GM18861 (cell line): ENCODE data around the gene CERS6.
"Not testable (repeated sequence)": the region's sequence is repeated elsewhere in the genome, so short reads cannot be mapped to it uniquely, and the experiment has no call there.

Source experiments
- ATAC-seq: cut with Tn5 transposase; IDR thresholded peaks from one replicate; pipeline ENCODE4 v1.9.1; 2021; ENCODE audit not compliant: unreplicated experiment

CERS6 gene

DNA sequence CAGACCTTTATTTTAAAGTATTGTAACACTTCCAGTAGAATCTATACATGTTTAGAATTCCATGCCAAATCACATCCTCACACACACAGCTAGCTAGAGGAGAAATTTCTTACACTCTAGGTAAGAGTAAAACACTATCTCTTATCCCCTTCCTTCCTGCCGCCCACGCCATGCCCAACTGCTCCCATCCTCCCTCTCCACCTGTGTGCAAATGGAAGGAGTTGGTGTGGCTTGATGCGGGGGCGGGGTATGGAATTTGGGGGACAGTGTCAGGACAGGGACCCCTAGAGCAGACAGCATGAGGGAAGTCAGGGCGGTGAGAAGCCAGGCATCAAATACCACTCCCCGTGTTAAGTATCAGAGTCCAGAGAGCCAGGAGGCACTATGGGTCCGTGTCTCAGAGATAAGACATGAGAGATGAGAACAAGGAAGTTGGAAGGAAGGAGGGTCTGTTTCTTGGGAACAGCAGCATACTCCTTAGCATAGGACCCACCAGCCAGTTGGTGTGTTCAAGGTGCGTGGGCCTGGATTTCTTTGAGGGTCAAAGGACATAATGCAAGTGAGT is 297.8 kb downstream of the CERS6 start:
- no peak for ATAC-seq

DNA sequence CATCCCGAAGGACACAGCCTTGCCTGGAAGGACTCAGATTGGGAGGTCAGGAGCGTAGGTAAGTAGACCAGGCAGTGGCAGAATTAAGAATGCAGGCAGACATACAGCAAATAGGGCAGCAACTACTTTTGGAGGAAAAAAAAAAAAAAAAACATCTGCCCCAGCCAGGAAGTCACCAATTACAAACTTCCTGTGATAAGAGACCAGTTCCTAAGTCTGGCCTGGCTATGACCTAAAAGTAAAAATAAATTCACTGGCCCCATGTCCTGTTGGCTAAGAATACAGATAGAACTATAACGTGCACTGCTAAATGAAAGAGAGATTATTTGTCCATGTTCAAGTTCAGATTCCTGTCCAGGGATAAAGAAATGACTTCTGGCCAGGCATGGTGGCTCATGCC is 301.2 kb downstream of the CERS6 start:
- no peak for ATAC-seq

DNA sequence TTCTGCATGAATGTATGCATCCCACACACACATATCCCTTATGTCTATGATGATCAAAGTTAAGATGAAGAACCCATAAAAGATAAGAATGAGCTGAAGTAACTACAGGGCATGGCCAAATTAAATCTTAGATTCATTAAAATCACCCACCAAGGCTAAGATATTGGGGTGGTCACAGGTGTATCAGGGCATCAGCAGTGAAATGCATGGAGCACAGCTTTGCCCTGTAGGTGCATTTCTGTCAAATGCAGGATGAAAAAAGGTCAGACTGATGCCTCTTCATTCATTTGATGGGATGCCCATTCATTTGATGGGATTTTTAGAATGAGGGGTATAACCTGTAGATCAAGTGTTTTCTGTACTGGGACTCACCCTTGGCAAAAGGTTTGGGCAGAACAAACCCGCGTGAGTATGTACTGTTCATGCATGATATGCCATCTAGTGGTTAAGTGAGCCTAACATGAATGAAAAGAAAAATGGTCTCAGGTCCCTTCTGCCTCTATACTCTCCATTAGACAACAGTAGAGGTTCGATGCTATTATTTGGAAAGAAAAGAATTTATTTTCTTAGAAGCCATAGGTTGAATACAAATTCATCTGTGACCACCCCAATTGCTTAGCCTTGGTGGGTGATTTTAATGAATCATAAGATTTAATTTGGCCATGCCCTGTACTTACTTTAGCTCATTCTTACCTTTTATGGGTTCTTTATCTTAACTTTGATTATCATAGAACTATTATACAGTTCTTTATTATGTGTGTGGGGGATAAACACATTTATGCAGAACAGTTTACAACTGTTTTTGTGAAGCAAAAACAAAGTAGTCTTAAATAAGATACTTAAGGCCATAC is 303.1 kb downstream of the CERS6 start:
- peak; percentile 78 for ATAC-seq

DNA sequence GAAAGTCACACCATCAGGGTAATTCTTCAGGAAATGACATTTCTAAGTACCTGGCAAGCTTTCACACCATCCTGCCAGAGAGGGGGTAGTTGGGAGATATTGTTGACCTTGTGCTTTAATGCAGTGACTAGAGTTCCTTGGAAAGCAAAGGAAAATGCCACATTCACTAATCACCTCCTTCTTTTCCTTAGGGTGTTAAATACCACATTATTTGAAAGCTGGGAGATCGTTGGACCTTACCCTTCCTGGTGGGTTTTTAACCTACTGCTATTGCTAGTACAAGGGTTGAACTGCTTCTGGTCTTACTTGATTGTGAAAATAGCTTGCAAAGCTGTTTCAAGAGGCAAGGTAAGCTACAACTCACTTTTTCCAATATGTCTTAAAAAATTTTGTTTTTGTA is 309.3 kb downstream of the CERS6 start:
- no peak for ATAC-seq

GRCh38 chr2:168766600-168766999 is 310.5 kb downstream of the CERS6 start:
- ATAC-seq, result no peak

GRCh38 chr2:168767258-168767657 is 311.2 kb downstream of the CERS6 start:
- ATAC-seq, result no peak

DNA sequence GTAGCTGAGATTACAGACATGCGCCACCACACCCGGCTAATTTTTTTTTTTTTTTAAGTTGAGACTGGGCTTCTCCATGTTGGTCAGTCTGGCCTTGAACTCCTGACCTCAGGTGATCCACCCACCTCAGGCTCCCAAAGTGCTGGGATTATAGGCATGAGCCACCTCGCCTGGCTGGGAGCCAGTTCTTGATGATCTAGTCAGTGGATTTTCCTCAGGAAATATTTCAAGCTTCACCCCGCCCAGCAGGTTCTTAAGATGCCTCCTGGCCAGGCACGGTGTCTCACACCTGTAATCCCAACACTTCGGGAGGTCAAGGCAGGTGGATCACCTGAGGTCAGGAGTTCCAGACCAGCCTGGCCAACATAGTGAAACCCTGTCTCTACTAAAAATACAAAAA is 312.3 kb downstream of the CERS6 start:
- ATAC-seq, result not testable (repeated sequence)

DNA sequence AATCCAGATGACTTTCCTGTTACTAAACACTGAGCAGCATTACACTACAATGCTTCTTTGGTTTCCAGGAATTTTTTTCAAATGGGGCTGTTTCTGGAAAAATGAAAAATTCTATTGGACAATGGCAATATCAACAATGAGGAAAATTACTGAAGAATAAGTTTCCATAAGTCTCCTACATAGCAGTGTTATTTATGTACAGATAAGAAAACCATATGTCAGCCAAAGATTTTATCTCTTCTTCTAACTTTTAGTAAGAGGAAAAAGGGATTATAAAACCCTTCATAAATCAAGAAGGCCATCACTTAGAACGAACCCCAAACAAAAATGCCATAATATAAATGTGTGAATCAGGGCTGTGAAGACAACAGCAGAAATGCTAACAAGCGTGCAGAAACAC is 314.7 kb downstream of the CERS6 start:
- no peak for ATAC-seq

DNA sequence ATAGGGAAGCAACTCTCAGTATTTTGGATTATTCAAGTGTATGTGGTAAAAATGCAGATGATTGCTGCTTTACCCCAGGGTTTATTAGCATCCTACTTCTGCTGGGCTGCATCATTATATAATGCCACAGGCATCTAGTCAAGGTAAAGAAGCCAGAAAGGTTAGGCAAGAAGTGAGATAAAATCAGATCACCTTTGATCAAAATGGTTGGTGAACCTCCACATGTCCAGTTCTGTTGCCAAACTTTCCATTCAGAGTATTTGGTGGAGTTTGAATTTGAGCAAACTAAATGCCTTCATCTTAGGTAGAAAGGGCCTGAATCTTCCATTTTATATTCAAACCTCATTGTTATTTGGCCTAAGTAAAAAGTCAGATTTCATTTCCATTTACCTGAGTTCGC is 316.6 kb downstream of the CERS6 start:
- ATAC-seq, result no peak

DNA sequence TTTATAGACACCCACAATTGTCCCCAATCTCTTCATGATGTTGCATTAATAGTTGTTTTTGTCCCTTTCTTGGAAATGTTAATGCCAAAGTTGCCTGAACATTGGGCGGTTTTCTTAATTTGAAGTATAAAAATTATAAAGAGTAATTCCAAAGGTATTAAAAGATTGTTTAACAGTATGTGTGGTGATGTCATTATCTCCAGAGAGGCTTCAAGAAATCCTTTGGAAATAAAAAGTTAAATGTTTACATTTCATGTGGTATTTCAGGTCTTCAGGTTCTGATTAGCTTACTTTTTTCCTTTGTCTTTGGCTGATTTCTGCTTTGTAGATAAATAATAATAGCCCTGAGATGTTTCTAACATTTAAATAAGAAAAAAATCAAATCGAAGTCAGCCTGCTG is 317.1 kb downstream of the CERS6 start:
- ATAC-seq, result no peak

GRCh38 chr2:168773719-168774521 is 317.8 kb downstream of the CERS6 start:
- ATAC-seq, result peak; percentile 54

GRCh38 chr2:168775837-168776236 is 319.8 kb downstream of the CERS6 start:
- no peak for ATAC-seq

- no peak for ATAC-seq
Observed at GRCh38 chr2:168780669-168781071, 324.6 kb downstream of the CERS6 start.

- no peak for ATAC-seq
Observed at GRCh38 chr2:168781191-168781817, 325.2 kb downstream of the CERS6 start.

GRCh38 chr2:168782271-168782670 is 326.2 kb downstream of the CERS6 start:
- no peak for ATAC-seq

GRCh38 chr2:168784993-168785392 is 328.9 kb downstream of the CERS6 start:
- no peak for ATAC-seq

DNA sequence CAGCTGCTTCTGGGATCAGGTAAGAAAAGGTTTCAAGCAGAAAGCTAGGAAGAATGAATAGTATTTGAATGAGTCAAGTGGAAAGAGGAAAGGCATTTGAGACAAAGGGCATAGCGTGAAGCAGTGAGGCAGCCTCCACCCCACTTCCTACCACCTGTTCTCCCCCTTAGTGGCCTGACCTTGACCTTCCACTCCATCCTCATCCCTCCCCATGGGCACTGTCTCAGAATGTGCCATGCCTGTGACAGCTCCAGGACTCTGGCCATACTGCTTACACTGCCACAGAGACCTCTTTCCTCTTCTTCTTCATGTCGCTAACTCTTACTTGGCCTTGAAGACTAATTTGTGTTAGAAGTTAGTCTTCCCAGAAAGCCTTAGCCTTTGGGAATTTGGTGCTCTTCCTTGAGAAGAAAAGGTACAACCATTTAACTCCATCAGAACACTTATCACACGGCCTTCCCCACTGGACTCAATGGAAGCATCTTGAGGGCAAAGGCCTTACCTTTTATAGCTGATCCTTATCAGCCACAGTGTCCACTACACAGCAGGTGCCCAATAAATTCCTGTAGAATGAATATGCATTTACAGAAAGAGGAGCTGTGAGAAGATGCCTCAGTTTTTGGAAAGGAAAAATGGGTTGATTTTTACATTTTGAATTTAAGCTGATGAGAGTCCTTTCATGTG is 331.2 kb downstream of the CERS6 start:
- no peak for ATAC-seq

- ATAC-seq, result no peak
Observed at GRCh38 chr2:168787782-168788376, 331.8 kb downstream of the CERS6 start.

- ATAC-seq, result no peak
Observed at GRCh38 chr2:168789776-168790175, 333.7 kb downstream of the CERS6 start.

DNA sequence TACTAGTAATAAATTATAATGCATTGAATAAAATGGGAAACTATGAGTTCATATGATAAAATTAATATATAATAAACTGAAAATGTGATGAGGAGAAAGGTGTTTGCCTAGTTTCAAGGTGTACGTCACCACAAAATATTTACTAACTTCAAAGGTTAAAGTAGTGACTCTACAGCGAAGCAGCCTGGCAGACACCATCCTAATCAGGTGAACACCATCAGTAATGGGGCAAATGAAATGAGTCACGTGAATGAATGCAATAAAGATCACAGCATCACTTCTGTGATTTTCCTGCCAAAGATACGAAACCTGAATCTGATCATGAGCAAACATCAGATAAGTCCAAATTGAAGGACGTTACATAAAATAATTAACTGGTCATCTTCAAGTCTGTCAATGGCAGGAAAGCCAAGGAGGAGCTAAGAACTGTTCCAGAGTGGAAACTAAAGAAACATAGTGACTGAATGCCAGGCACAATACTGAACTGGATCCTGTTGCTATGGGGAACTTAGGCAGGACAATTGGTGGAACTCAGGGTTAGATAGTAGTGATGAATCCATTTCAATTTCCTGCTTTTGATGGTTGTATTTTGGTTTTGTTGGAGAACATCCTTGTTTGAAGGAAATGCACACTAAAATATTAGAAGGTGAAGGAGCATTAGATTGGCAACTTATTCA is 334.3 kb downstream of the CERS6 start:
- ATAC-seq, result no peak
